Astrocyte (in vitro differentiated cells and primary cell): ENCODE data around the gene AK1. TPM values are rescaled to one million over a fixed set of nuclear protein-coding genes. Genes with fewer than 3 reads are reported as not detected.

Source experiments
- DNase-seq: peaks from one replicate; pipeline ENCODE4 v3.0.0-alpha.2; 2010; ENCODE audit warnings: low read depth
- FAIRE-seq: peaks from 2 replicates; lab custom pipeline; 2011; peaks lifted over from hg19 to GRCh38; lab: Jason Lieb, UNC
- H2AFZ ChIP-seq: 2 replicates; pipeline ENCODE4 v1.6.0; 2012; ENCODE audit warnings: low read depth, low read length, inconsistent platforms
- H3K27ac ChIP-seq: 2 replicates; pipeline ENCODE4 v1.5.1; 2011; ENCODE audit warnings: low read depth, low read length, inconsistent platforms
- H3K27me3 ChIP-seq: 2 replicates; pipeline ENCODE4 v1.6.0; 2011; ENCODE audit warnings: low read length, inconsistent platforms; ENCODE audit not compliant: insufficient read depth
- H3K36me3 ChIP-seq: 2 replicates; pipeline ENCODE4 v1.5.1; 2011; ENCODE audit warnings: low read length, inconsistent platforms; ENCODE audit not compliant: insufficient read depth
- H3K4me1 ChIP-seq: 2 replicates; pipeline ENCODE4 v1.5.1; 2011; ENCODE audit warnings: low read length, inconsistent platforms; ENCODE audit not compliant: insufficient read depth
- H3K4me2 ChIP-seq: 2 replicates; pipeline ENCODE4 v1.6.0; 2012; ENCODE audit warnings: low read length, inconsistent platforms
- H3K4me3 ChIP-seq: 2 replicates; pipeline ENCODE4 v1.5.1; 2011; ENCODE audit warnings: low read depth, mild to moderate bottlenecking, low read length, inconsistent platforms; ENCODE audit not compliant: insufficient read depth
- H3K79me2 ChIP-seq: 2 replicates; pipeline ENCODE4 v1.6.0; 2012; ENCODE audit warnings: mild to moderate bottlenecking, low read length, inconsistent platforms; ENCODE audit not compliant: insufficient read depth
- H3K9ac ChIP-seq: 2 replicates; pipeline ENCODE4 v1.6.0; 2012; ENCODE audit warnings: mild to moderate bottlenecking, low read length, inconsistent platforms
- H3K9me3 ChIP-seq: 2 replicates; pipeline ENCODE4 v1.5.1; 2012; ENCODE audit warnings: low read depth, mild to moderate bottlenecking, low read length, inconsistent platforms; ENCODE audit not compliant: insufficient read depth
- H4K20me1 ChIP-seq: 2 replicates; pipeline ENCODE4 v1.6.0; 2012; ENCODE audit warnings: low read length, inconsistent platforms; ENCODE audit not compliant: insufficient read depth
- H3K27ac Mint-ChIP-seq: one replicate; pipeline ENCODE4 v1.8.0; 2021; ENCODE audit warnings: mild to moderate bottlenecking, mixed read lengths; ENCODE audit not compliant: unreplicated experiment
- H3K27me3 Mint-ChIP-seq: one replicate; pipeline ENCODE4 v1.8.0; 2021; ENCODE audit warnings: low read depth, mixed read lengths; ENCODE audit not compliant: unreplicated experiment
- H3K36me3 Mint-ChIP-seq: one replicate; pipeline ENCODE4 v1.8.0; 2021; ENCODE audit warnings: low read depth, mixed read lengths; ENCODE audit not compliant: unreplicated experiment
- H3K4me1 Mint-ChIP-seq: one replicate; pipeline ENCODE4 v1.8.0; 2021; ENCODE audit warnings: low read depth, mixed read lengths; ENCODE audit not compliant: unreplicated experiment
- H3K4me3 Mint-ChIP-seq: one replicate; pipeline ENCODE4 v1.8.0; 2021; ENCODE audit warnings: mild to moderate bottlenecking, moderate library complexity, mixed read lengths; ENCODE audit not compliant: unreplicated experiment
- H3K9me3 Mint-ChIP-seq: one replicate; pipeline ENCODE4 v1.8.0; 2021; ENCODE audit warnings: mild to moderate bottlenecking, mixed read lengths; ENCODE audit not compliant: unreplicated experiment
- CTCF ChIP-seq: IDR thresholded peaks from 2 replicates; pipeline ENCODE4 v1.5.1; 2011; ENCODE audit warnings: low read depth, mild to moderate bottlenecking, inconsistent platforms, low read length, moderate library complexity; ENCODE audit not compliant: insufficient read depth
- EZH2 ChIP-seq: IDR thresholded peaks from 2 replicates; pipeline ENCODE4 v1.6.1; 2012; ENCODE audit warnings: mild to moderate bottlenecking, low read length, inconsistent platforms; ENCODE audit not compliant: insufficient read depth
- total RNA-seq: library from RNA; stranded (reverse); gene quantifications from 2 replicates; pipeline ENCODE4 v1.2.1, GENCODE V29; 2021

AK1 gene
- total RNA-seq, 1 donor from 2014 or later = 78.0 TPM

GRCh38 chr9:127853312-127854183, 23.9 kb downstream of the AK1 start:
- peaks cover 59% of the 10 kb centered on the region for H3K79me2 ChIP-seq
- H3K9ac ChIP-seq = peak overlapping the region; percentile 80
- no peaks in the 10 kb centered on the region for H3K4me1 Mint-ChIP-seq
- peaks cover 17% of the 10 kb centered on the region for H3K9me3 ChIP-seq
- no peaks in the 10 kb centered on the region for H3K27me3 ChIP-seq
- DNase-seq = no peak
- H3K9me3 Mint-ChIP-seq = peaks cover 18% of the 10 kb centered on the region
- peak overlapping the region; percentile 72 for H3K4me3 ChIP-seq
- FAIRE-seq = no peak
- H3K36me3 ChIP-seq = no peaks in the 10 kb centered on the region
- H4K20me1 ChIP-seq = peaks cover 10% of the 10 kb centered on the region
- no peak overlapping the region for H3K27ac Mint-ChIP-seq
- H3K4me2 ChIP-seq = peak overlapping the region; percentile 92
- H3K27me3 Mint-ChIP-seq = peaks cover 13% of the 10 kb centered on the region
- peaks cover 4% of the 10 kb centered on the region for H3K36me3 Mint-ChIP-seq
- no peak overlapping the region for H3K4me3 Mint-ChIP-seq
- peak overlapping the region; percentile 77 for H2AFZ ChIP-seq
- peaks cover 14% of the 10 kb centered on the region for H3K4me1 ChIP-seq
- peak overlapping the region; percentile 14 for H3K27ac ChIP-seq
- TF ChIP-seq EZH2 = no peak
- no peak for TF ChIP-seq CTCF

DNA sequence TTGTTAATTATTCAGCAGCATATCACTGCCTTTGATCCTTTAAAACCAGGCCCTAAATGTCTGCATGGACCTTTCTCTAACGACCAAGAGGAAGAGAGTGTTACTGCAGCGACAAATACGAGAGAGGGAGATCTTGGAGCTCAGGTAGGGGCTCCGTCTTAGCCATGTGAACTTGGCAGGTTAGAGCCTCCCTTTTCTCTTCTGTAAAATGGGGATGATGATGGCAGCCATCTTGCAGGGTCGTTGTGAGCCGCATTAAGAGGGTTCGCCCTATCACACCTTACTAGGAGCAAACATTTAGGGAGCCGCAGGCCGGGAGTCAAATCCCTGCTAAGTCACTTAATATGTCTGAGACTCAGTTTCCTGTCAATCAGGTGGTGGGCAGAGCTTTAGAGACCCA, 24.6 kb downstream of the AK1 start:
- Histone ChIP-seq H4K20me1 (peaks cover 10% of the 10 kb centered on the region), H3K4me1 (peaks cover 14% of the 10 kb centered on the region), H3K27me3 (no peaks in the 10 kb centered on the region), H3K4me3 (peak overlapping the region; percentile 72), H3K36me3 (no peaks in the 10 kb centered on the region), H3K4me2 (peak overlapping the region; percentile 92), H3K9me3 (peaks cover 19% of the 10 kb centered on the region), H3K79me2 (peaks cover 64% of the 10 kb centered on the region), H2AFZ (no peak overlapping the region), H3K9ac (peak overlapping the region; percentile 80), H3K27ac (no peak overlapping the region)
- FAIRE-seq (no peak), DNase-seq (no peak)
- Mint-ChIP-seq H3K27me3 (peaks cover 12% of the 10 kb centered on the region), H3K36me3 (peaks cover 4% of the 10 kb centered on the region), H3K4me1 (no peaks in the 10 kb centered on the region), H3K27ac (no peak overlapping the region), H3K9me3 (peaks cover 25% of the 10 kb centered on the region), H3K4me3 (no peak overlapping the region)
- no peak for TF ChIP-seq EZH2
- no peak for TF ChIP-seq CTCF
